ENCODE measurements around the gene INTS13. TPM values are rescaled to one million over a fixed set of nuclear protein-coding genes. Genes with fewer than 3 reads are reported as not detected.
A peak's percentile ranks its signal among the peaks of the same experiment; 100 is the strongest.

Gene INTS13
- total RNA-seq, 1 experiment from 2014 or later, result 50.5 TPM

DNA sequence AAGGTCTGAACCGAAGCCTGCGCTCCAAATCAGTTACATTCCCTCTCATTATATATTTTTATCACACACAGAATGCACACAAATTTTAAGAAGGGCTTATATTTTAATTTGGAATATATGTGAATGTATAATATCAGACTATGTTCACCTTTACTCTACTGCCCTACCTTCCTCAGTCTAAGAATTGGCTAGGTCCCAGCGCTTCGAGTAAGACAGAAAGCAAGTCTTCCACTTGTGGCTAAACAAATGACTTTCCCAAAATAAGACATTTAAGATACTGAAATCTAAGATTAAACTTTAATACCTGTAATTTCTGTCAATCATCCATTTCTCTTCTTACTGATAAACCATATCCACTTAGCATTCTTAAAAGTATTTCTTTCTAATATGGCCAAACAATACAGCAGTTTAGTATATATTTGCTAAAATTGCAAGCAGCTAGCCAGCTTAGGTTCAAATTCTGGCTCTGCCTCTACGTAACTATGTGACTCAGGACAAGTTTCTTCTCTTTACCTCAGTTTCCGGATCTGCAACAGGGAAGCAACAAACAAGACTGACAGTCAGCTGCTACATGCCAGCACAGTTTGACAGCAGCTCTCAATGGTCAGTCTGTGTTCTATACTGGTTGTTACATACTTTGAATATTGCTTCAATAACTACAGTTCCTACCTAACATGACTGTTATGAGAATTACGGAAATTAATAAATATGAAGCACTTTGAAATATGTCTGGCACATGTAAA lies 2.0 kb downstream of the INTS13 start:
- no peak overlapping the region for H3K9ac ChIP-seq (ENCODE audit: low read length)
- peaks cover 3 to 20% of the 10 kb centered on the region in 2 experiments; a peak in 3 of 4 replicates for H3K4me1 ChIP-seq (ENCODE audit: control insufficient read depth in 1 of 2, insufficient read depth in 2 of 2, low read length in 2 of 2)
- H3K9me2 ChIP-seq (ENCODE audit: insufficient read depth), result no peaks in the 10 kb centered on the region
- DNase-seq (ENCODE audit: low read depth, low spot score), result no peak
- H3K27me3 ChIP-seq (ENCODE audit: insufficient read depth, low read length), result no peaks in the 10 kb centered on the region
- CTCF ChIA-PET, result no interaction called here
- POLR2A ChIA-PET, result no interaction called here
- peaks cover 85% of the 10 kb centered on the region for H3K79me2 ChIP-seq (ENCODE audit: insufficient read depth, low read length)
- BruUV-seq (replicated peaks), result no TSS peak
- no peak for ATAC-seq
- H3K4me3 ChIP-seq (replicated peaks in 1 of 2; ENCODE audit: low read depth in 1 of 2, low read length in 2 of 2), result no peak overlapping the region
- intact Hi-C loops (cut with micrococcal nuclease), result loop anchor here (5.0 kb wide), 1 partner anchor 76 kb away; the partner anchor contains the start of gene TM7SF3
- peaks cover 9 to 10% of the 10 kb centered on the region in 2 experiments for H3K36me3 ChIP-seq (ENCODE audit: control insufficient read depth in 1 of 2, insufficient read depth in 2 of 2, low read length in 2 of 2)
- no peaks in the 10 kb centered on the region; the same call in 1 of the 2 replicates for H4K20me1 ChIP-seq (ENCODE audit: insufficient read depth)
- peak overlapping the region; percentile 85; the same call in 1 of the 2 replicates for H3K4me2 ChIP-seq (ENCODE audit: low read length)
- H2AFZ ChIP-seq (ENCODE audit: low read depth, low read length, poor library complexity, severe bottlenecking), result no peak overlapping the region
- no peak overlapping the region for H3K27ac ChIP-seq (ENCODE audit: low read depth, low read length)
- RAD21 ChIA-PET (ENCODE audit: low non-redundant PET in 1 of 2, low total read pairs in 2 of 2, uncharacterized antibody in 2 of 2, unreplicated experiment in 2 of 2), result no interaction called here
- no peak for TF ChIP-seq EZH2phosphoT487 (IDR thresholded peaks at IDR 0.05; ENCODE audit: borderline replicate concordance)
- TF ChIP-seq EGR1 (IDR thresholded peaks at IDR 0.05; ENCODE audit: low read depth), result no peak
- no peak for TF ChIP-seq CEBPB (IDR thresholded peaks at IDR 0.05; ENCODE audit: low read depth)
- TF ChIP-seq CTCF (IDR thresholded peaks at IDR 0.05 in 2 of 3, conservative IDR thresholded peaks at IDR 0.05 in 1 of 3; ENCODE audit: borderline replicate concordance in 1 of 3, insufficient read depth in 1 of 3, low read depth in 2 of 3, low read length in 2 of 3), result no peak
- no peak for TF ChIP-seq JUND (IDR thresholded peaks at IDR 0.05)
- no peak for TF ChIP-seq EZH2 (IDR thresholded peaks at IDR 0.05)
- no peak for TF ChIP-seq SP1 (IDR thresholded peaks at IDR 0.05; ENCODE audit: low read depth)
- TF ChIP-seq POLR2A (IDR thresholded peaks at IDR 0.05; ENCODE audit: borderline replicate concordance, extremely low read depth, insufficient read depth, insufficient read length), result no peak
- TF ChIP-seq POLR2AphosphoS5 (IDR thresholded peaks at IDR 0.05; ENCODE audit: low read depth, low read length), result no peak
- no peak for TF ChIP-seq ZBTB33 (IDR thresholded peaks at IDR 0.05; ENCODE audit: extremely low read depth, insufficient replicate concordance, low read length)
- no peak for TF ChIP-seq REST (IDR thresholded peaks at IDR 0.05; ENCODE audit: low read depth)
- no peak for TF ChIP-seq SIN3A (IDR thresholded peaks at IDR 0.05; ENCODE audit: low read depth)
- no peak for TF ChIP-seq YY1 (IDR thresholded peaks at IDR 0.05; ENCODE audit: extremely low read depth, insufficient replicate concordance, low read depth, low read length)
- TF ChIP-seq CBX3 (IDR thresholded peaks at IDR 0.05; ENCODE audit: low read depth), result no peak
- TF ChIP-seq TCF7L2 (IDR thresholded peaks at IDR 0.05; ENCODE audit: borderline replicate concordance, extremely low read depth, insufficient read depth, insufficient read length), result no peak
- TF ChIP-seq, protein P1, sequence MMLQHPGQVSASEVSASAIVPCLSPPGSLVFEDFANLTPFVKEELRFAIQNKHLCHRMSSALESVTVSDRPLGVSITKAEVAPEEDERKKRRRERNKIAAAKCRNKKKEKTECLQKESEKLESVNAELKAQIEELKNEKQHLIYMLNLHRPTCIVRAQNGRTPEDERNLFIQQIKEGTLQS (IDR thresholded peaks at IDR 0.05), result no peak
- no peak for TF ChIP-seq ELF1 (IDR thresholded peaks at IDR 0.05; ENCODE audit: borderline replicate concordance, low read depth)
- no peak for TF ChIP-seq ZNF274 (IDR thresholded peaks at IDR 0.05; ENCODE audit: low read depth, low read length)
- TF ChIP-seq FOSL1 (IDR thresholded peaks at IDR 0.05; ENCODE audit: low read depth), result no peak
- no peak for TF ChIP-seq SRF (IDR thresholded peaks at IDR 0.05; ENCODE audit: low read depth)
- no peaks in the 10 kb centered on the region for H3K9me3 ChIP-seq (ENCODE audit: control insufficient read depth in 1 of 2, insufficient read depth in 1 of 2, low read depth in 1 of 2, low read length in 2 of 2)
